GM12878 (cell line): ENCODE data around the gene KIRREL2.

ENCODE experiments used
- BRCA1 ChIP-seq: IDR thresholded peaks from 2 replicates; pipeline ENCODE4 v1.6.1; 2011; ENCODE audit warnings: low read depth, low read length, improper control_type of control experiment
- POLR2A ChIP-seq: IDR thresholded peaks from 2 replicates; pipeline ENCODE4 v1.6.1; 2011; ENCODE audit warnings: low read depth, mild to moderate bottlenecking, low read length
- RCOR1 ChIP-seq: conservative IDR thresholded peaks from 2 replicates; pipeline ENCODE4 v1.6.1; 2012; ENCODE audit warnings: low read depth, low read length, improper control_type of control experiment
- RFX5 ChIP-seq: IDR thresholded peaks from 2 replicates; pipeline ENCODE4 v1.6.1; 2011; ENCODE audit warnings: low read depth, low read length, improper control_type of control experiment
- SRF ChIP-seq, 2 experiments: IDR thresholded peaks; 2 replicates each; pipeline ENCODE4 v1.6.1; 2011; ENCODE audit warnings: low read depth in 2 of 2, low read length in 2 of 2, mild to moderate bottlenecking in 1 of 2, moderate library complexity in 1 of 2
- TAF1 ChIP-seq: IDR thresholded peaks from 2 replicates; pipeline ENCODE4 v1.6.1; 2011; ENCODE audit warnings: mild to moderate bottlenecking, low read depth, low read length, borderline replicate concordance
- TF ChIP-seq, protein P1 (sequence below): IDR thresholded peaks from 2 replicates; pipeline ENCODE4 v1.6.1; 2012; ENCODE audit warnings: low read depth, low read length, improper control_type of control experiment
- TF ChIP-seq, protein P2 (sequence below), 3 experiments: IDR thresholded peaks in 2 of 3; conservative IDR thresholded peaks in 1 of 3; 2 replicates each; pipeline ENCODE4 v1.5.1; 2011; ENCODE audit warnings: low read depth in 3 of 3, low read length in 3 of 3, mild to moderate bottlenecking in 3 of 3, control low read depth in 2 of 3, moderate library complexity in 2 of 3, inconsistent platforms in 1 of 3, mixed read lengths in 1 of 3; ENCODE audit not compliant: control insufficient read depth in 2 of 3, insufficient read depth in 1 of 3; ENCODE audit errors: extremely low read depth in 1 of 3

DNA sequence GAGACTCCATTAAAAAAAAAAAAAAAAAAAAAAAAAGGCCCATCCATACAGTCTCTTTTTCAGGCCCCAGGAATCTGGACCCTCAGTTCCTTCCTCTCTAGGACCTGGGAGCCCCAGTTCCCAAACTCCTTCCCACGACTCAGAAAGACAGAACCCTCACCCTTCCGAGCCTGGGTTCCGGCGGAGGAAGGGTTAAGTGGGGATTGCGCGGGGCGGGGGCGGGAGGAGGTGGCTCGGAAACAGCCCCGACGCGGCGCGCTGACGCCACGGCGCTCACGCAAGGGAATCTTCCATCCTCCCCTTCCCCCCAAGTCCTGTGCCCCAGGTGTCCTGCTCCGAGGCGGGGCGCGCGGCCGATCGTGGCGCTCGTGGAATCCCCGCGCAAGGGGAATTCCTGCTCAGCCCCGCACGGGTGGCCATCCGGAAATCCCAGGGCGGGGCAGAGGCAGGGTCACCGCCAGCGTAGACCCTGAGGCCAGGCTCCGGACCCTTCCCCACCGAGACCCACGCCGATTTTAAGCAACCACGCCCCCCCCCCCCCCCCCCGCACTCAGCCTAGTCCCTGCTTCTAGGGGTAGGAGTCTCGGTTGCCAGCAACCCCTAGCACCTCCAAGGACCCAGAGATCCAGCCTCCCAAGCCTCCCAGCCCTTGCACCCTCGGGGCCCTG, 43.0 kb downstream of the KIRREL2 start:
- TF ChIP-seq BRCA1 (no peak), TAF1 (no peak), POLR2A (peak; percentile 38; the same call in 1 of the 2 replicates), RFX5 (no peak), SRF (IDR thresholded peaks at IDR 0.05; ENCODE audit: low read depth in 2 of 2, low read length in 2 of 2) (0 out of 4 replicates have a peak, but pooled peaks of 1 of the 2 experiments have one; percentile 29), RCOR1 (no peak)
- TF ChIP-seq, protein P1, sequence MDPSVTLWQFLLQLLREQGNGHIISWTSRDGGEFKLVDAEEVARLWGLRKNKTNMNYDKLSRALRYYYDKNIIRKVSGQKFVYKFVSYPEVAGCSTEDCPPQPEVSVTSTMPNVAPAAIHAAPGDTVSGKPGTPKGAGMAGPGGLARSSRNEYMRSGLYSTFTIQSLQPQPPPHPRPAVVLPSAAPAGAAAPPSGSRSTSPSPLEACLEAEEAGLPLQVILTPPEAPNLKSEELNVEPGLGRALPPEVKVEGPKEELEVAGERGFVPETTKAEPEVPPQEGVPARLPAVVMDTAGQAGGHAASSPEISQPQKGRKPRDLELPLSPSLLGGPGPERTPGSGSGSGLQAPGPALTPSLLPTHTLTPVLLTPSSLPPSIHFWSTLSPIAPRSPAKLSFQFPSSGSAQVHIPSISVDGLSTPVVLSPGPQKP = no peak
- TF ChIP-seq, protein P2, sequence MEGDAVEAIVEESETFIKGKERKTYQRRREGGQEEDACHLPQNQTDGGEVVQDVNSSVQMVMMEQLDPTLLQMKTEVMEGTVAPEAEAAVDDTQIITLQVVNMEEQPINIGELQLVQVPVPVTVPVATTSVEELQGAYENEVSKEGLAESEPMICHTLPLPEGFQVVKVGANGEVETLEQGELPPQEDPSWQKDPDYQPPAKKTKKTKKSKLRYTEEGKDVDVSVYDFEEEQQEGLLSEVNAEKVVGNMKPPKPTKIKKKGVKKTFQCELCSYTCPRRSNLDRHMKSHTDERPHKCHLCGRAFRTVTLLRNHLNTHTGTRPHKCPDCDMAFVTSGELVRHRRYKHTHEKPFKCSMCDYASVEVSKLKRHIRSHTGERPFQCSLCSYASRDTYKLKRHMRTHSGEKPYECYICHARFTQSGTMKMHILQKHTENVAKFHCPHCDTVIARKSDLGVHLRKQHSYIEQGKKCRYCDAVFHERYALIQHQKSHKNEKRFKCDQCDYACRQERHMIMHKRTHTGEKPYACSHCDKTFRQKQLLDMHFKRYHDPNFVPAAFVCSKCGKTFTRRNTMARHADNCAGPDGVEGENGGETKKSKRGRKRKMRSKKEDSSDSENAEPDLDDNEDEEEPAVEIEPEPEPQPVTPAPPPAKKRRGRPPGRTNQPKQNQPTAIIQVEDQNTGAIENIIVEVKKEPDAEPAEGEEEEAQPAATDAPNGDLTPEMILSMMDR (IDR thresholded peaks at IDR 0.05 in 2 of 3, conservative IDR thresholded peaks at IDR 0.05 in 1 of 3; ENCODE audit: control insufficient read depth in 2 of 3, extremely low read depth in 1 of 3, insufficient read depth in 1 of 3, low read depth in 3 of 3, low read length in 3 of 3) = no peak
